ENCODE data around the gene TTC28.
"Not testable (repeated sequence)": the region's sequence is repeated elsewhere in the genome, so short reads cannot be mapped to it uniquely, and the experiment has no call there.

Gene TTC28

GRCh38 chr22:28710576-28711191 is 31.0 kb upstream of the TTC28 start:
- H3K27me3 ChIP-seq = no peaks in the 10 kb centered on the region
- peaks cover 92% of the 10 kb centered on the region for H3K36me3 ChIP-seq
- no peaks in the 10 kb centered on the region for H3K9me3 ChIP-seq
- H3K27ac ChIP-seq = no peak overlapping the region
- H3K4me1 ChIP-seq = peaks cover 3% of the 10 kb centered on the region; the same call in 1 of the 2 replicates
- no peak overlapping the region for H3K9ac ChIP-seq
- H3K4me3 ChIP-seq = no peak overlapping the region
- no peak for TF ChIP-seq Cebpa-rat (IDR thresholded peaks at IDR 0.05)
- H4K20me1 ChIP-seq = peaks cover 5% of the 10 kb centered on the region; the same call in 1 of the 2 replicates
- H3K4me2 ChIP-seq = no peak overlapping the region

DNA sequence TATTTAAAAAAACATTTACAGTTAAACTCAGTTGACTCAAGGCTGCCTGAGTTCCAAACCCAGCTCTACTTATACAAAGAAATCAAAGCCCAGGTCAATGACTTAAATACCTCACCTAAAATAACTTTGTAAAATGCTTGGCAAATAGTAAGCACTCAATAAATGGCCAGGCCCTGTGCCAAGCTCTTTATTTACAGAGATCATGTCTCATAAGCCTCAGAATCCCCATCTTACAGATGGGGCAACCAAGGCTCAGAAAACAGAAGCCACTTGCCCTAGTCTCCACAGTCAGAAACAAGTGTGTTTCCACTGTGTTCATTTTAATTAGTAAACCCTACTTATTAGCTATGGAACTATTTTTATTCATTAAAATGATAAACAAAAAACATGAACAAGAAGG is 30.5 kb upstream of the TTC28 start:
- Histone ChIP-seq H3K36me3 (peaks cover 94% of the 10 kb centered on the region), H3K27me3 (no peaks in the 10 kb centered on the region), H4K20me1 (peaks cover 5% of the 10 kb centered on the region; the same call in 1 of the 2 replicates), H3K4me3 (no peak overlapping the region), H3K4me1 (peaks cover 3% of the 10 kb centered on the region; the same call in 1 of the 2 replicates), H3K9ac (no peak overlapping the region), H3K4me2 (no peak overlapping the region), H3K27ac (no peak overlapping the region), H3K9me3 (no peaks in the 10 kb centered on the region)
- TF ChIP-seq Cebpa-rat (IDR thresholded peaks at IDR 0.05) = no peak

- Histone ChIP-seq H3K4me3 (no peak overlapping the region), H3K36me3 (peaks cover 91% of the 10 kb centered on the region), H3K4me1 (peaks cover 8% of the 10 kb centered on the region; the same call in 1 of the 2 replicates), H4K20me1 (no peaks in the 10 kb centered on the region), H3K9me3 (no peaks in the 10 kb centered on the region), H3K9ac (no peak overlapping the region), H3K4me2 (no peak overlapping the region), H3K27ac (no peak overlapping the region), H3K27me3 (no peaks in the 10 kb centered on the region)
- TF ChIP-seq Cebpa-rat (IDR thresholded peaks at IDR 0.05) = no peak
These were observed 27.2 kb upstream of the TTC28 start for GRCh38 chr22:28706845-28707244.

GRCh38 chr22:28703436-28703835 is 23.8 kb upstream of the TTC28 start:
- H3K4me2 ChIP-seq = no peak overlapping the region
- H3K27ac ChIP-seq = no peak overlapping the region
- no peaks in the 10 kb centered on the region for H3K27me3 ChIP-seq
- no peak overlapping the region for H3K9ac ChIP-seq
- peaks cover 8% of the 10 kb centered on the region; the same call in 1 of the 2 replicates for H3K4me1 ChIP-seq
- no peaks in the 10 kb centered on the region for H3K9me3 ChIP-seq
- peaks cover 93% of the 10 kb centered on the region for H3K36me3 ChIP-seq
- H3K4me3 ChIP-seq = no peak overlapping the region
- H4K20me1 ChIP-seq = no peaks in the 10 kb centered on the region
- TF ChIP-seq Cebpa-rat (IDR thresholded peaks at IDR 0.05) = no peak

DNA sequence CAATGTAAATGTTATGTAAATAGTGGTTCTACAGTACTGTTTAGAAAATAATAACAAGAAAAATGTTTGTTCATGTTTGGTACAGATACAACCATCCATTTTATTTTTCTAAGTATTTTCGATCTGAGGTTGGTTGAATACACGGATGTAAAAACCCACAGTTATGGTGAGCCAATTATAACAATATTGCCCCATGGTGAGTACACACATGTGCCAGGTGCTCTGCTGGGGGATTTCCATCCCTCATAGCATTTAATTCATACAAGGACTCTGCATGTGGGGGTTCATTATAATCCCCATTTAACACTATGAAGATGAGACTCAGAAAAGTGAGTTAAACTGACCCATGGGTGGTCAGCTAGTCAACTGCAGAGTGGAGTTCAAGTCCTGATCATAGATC is 23.3 kb upstream of the TTC28 start:
- Histone ChIP-seq H3K36me3 (peaks cover 92% of the 10 kb centered on the region), H3K9ac (no peak overlapping the region), H3K4me1 (peaks cover 8% of the 10 kb centered on the region; the same call in 1 of the 2 replicates), H3K27ac (no peak overlapping the region), H3K9me3 (no peaks in the 10 kb centered on the region), H3K27me3 (no peaks in the 10 kb centered on the region), H3K4me3 (no peak overlapping the region), H3K4me2 (no peak overlapping the region), H4K20me1 (no peaks in the 10 kb centered on the region)
- TF ChIP-seq Cebpa-rat (IDR thresholded peaks at IDR 0.05) = no peak

- H3K4me3 ChIP-seq, H3K4me1 ChIP-seq, H3K9ac ChIP-seq, H3K27me3 ChIP-seq, H3K4me2 ChIP-seq, H3K27ac ChIP-seq, H3K9me3 ChIP-seq, H4K20me1 ChIP-seq: not testable (repeated sequence)
- H3K36me3 ChIP-seq = peaks cover 65% of the 10 kb centered on the region
These were observed 13.6 kb upstream of the TTC28 start for GRCh38 chr22:28693041-28693760.

DNA sequence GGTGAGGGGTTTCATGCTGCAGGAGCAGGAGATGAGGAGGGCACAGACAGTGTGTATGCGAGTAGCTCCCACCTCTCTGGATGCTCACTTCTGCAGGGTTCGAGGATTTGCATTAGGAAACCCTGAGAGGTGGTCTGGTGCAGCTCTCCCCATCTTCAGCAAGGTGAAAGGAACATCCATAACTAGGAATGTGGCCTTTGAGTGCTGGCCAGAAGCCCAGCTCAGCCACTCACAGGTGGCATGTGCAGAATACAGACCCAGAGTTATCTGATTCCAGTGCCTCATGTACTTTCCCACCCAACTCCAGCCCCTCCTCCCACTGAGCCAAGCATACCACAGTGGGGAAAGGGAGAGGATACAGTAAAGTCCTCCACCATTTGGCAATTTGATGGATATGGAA is 10.2 kb upstream of the TTC28 start:
- not testable (repeated sequence) for H3K27ac ChIP-seq, H3K9ac ChIP-seq, H3K27me3 ChIP-seq, H3K4me2 ChIP-seq, H3K4me3 ChIP-seq, H4K20me1 ChIP-seq, H3K4me1 ChIP-seq, H3K9me3 ChIP-seq
- peaks cover 65% of the 10 kb centered on the region for H3K36me3 ChIP-seq

- peaks cover 13% of the 10 kb centered on the region for H4K20me1 ChIP-seq
- not testable (repeated sequence) for H3K4me2 ChIP-seq
These were observed 3.3 kb upstream of the TTC28 start for GRCh38 chr22:28682966-28683365.

DNA sequence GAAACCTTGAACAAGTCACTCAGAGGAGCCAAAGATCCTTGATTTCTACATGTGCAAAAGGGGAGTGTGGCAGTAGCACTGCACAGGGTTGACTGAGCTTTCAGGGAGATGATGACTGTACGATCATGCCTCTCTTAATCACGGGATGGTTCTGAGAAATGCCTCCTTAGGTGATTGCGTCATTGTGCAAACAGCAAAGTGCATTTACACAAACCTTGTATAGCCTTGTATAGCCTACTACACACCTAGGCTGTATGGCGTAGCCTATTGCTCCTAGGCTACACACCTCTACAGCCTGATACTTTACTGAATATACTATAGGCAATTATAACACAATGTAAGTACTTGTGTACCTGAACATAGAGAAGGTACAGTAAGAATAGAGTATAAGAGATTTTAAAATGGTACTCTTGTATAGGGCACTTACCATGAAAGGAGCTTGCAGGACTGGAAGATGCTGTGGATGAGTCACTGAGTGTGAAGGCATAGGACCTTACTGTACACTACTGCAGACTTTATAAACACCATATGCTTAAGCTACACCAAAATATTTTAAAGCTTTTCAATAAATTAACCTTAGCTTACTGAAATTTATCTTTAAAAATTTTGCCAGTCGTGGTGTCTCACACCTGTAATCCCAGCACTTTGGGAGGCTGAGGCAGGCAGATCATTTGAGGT is 1.3 kb upstream of the TTC28 start:
- H3K9ac ChIP-seq, H3K4me1 ChIP-seq, H3K4me3 ChIP-seq, H3K9me3 ChIP-seq, H3K27ac ChIP-seq, H3K4me2 ChIP-seq, H3K36me3 ChIP-seq: not testable (repeated sequence)
- Histone ChIP-seq H3K27me3 (peaks cover 44% of the 10 kb centered on the region), H4K20me1 (peaks cover 18% of the 10 kb centered on the region)
- TF ChIP-seq Cebpa-rat (IDR thresholded peaks at IDR 0.05) = 0 out of 2 replicates have a peak, but pooled peaks have one; percentile 6

More at GRCh38 chr22:28682966-28683365, 3.3 kb upstream of the TTC28 start:
- H3K4me1 ChIP-seq, H3K9ac ChIP-seq, H3K4me3 ChIP-seq, H3K9me3 ChIP-seq, H3K27ac ChIP-seq: not testable (repeated sequence)
- Histone ChIP-seq H3K27me3 (peaks cover 26% of the 10 kb centered on the region), H3K36me3 (peaks cover 26% of the 10 kb centered on the region)

DNA sequence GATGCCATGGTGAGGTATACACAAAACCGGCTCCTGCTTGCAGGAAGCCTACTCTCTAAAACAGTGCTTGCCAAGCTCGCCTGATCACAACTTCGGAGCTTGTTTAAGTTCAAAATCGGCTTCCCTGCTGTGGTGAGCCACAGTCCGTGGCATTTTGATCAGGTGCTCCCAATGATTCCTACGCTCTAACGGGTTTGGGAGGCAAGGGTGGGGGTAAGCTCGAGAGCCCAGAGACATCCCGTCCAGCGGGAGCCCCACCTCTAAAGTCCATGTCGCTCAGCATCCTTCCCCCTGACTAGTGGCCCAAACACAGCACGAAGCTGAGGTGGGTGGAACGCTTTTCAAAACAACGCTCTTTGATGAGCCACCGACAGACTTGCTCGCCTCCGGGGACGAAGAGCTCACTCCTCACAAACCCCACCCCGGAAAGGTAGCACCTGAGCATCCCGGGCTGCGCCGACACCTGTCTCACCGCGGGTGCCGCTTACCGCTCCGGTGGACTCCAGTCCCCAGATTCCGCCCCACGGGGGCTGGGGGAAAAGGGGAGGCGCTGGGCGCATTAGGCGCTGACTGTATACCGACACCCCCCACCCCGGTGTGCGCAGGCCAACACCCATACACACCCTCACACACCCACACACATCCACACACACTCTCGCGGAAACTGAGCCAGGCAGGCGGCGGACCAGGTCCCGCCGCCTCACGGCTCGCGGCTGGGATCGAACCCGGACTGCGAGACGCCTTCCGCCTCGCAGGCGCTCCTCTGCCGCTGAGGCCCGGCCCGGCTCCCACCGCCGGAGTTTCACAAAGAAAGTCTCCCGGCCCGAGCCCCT is 646 bp downstream of the TTC28 start:
- not testable (repeated sequence) for H3K9me3 ChIP-seq, H3K36me3 ChIP-seq
- Histone ChIP-seq H3K4me3 (peak overlapping the region; percentile 73), H3K27me3 (peaks cover 60% of the 10 kb centered on the region), H3K9ac (peak overlapping the region; percentile 76), H3K4me1 (peaks cover 23% of the 10 kb centered on the region), H3K27ac (peak overlapping the region; percentile 58; the same call in 1 of the 2 replicates), H4K20me1 (peaks cover 37% of the 10 kb centered on the region), H3K4me2 (peak overlapping the region; percentile 90)

DNA sequence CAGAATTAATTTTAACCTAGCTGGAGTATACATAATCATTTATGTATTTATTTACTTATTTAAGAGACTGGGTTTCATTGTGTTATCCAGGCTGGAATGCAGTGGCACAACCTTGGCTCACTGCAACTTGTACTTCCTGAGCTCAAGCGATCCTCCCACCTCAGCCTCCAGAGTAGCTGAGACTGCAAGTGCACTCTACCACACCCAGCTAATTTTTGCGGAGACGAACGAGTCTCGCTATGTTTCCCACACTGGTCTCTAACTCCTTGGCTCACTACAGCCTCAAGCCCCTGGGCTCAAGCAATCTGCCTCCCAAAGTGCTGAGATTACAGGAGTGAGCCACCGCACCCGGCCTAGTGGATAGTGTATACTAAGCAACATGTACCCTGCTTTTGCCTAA is 1.5 kb downstream of the TTC28 start:
- Histone ChIP-seq H3K27me3 (peaks cover 66% of the 10 kb centered on the region), H3K4me1 (peaks cover 31% of the 10 kb centered on the region), H4K20me1 (peaks cover 46% of the 10 kb centered on the region)
- H3K36me3 ChIP-seq, H3K27ac ChIP-seq, H3K9me3 ChIP-seq, H3K4me2 ChIP-seq, H3K4me3 ChIP-seq, H3K9ac ChIP-seq: not testable (repeated sequence)

Measured in BLaER1 (cell line).